IMR-90 (cell line): ENCODE measurements around the gene RNF17. TPM values are rescaled to one million over a fixed set of nuclear protein-coding genes. Genes with fewer than 3 reads are reported as not detected.

ENCODE experiments used
- ATAC-seq: fragments of 200-7000 bp; cut with Tn5 transposase; 2 replicates; pipeline ENCODE4 v1.9.1; 2020; ENCODE audit warnings: low read depth, mild to moderate bottlenecking, moderate library complexity
- BruUV-seq: library from RNA; stranded (reverse); fragments of 400-500 nt; replicated peaks from 2 replicates; lab custom pipeline; 2021; lab: Mats Ljungman, UMichigan
- CTCF ChIA-PET: fragments of 300-600 bp; formaldehyde crosslinking; extraction: SDS; loops from one replicate; lab custom pipeline; 2021; ENCODE audit warnings: antibody characterized with exemption; lab: Yijun Ruan, JAX
- POLR2A ChIA-PET: fragments of 300-600 bp; sonication (Branson Sonifier 250); formaldehyde crosslinking; loops from one replicate; lab custom pipeline; 2022; ENCODE audit warnings: antibody characterized with exemption; ENCODE audit not compliant: unreplicated experiment; lab: Charles Lee
- DNase-seq: peaks from one replicate; pipeline ENCODE4 v3.0.0; 2013
- H2AFZ ChIP-seq: replicated peaks from 2 replicates; pipeline ENCODE3; 2013; ENCODE audit warnings: low read length, mild to moderate bottlenecking; ENCODE audit not compliant: poor library complexity
- H2AK5ac ChIP-seq: 2 replicates; pipeline ENCODE4 v1.6.1; 2013; ENCODE audit warnings: low read depth, low read length, inconsistent platforms
- H2AK9ac ChIP-seq: replicated peaks from 2 replicates; pipeline ENCODE3; 2013; ENCODE audit warnings: mild to moderate bottlenecking, low read depth, low read length, moderate library complexity; ENCODE audit not compliant: poor library complexity
- H2BK120ac ChIP-seq: 2 replicates; pipeline ENCODE4 v1.6.1; 2013; ENCODE audit warnings: low read depth, low read length, inconsistent platforms
- H2BK15ac ChIP-seq: 3 replicates; pipeline ENCODE4 v1.6.1; 2013; ENCODE audit warnings: low read depth, low read length, inconsistent platforms
- H2BK20ac ChIP-seq: 2 replicates; pipeline ENCODE4 v1.6.1; 2013; ENCODE audit warnings: low read depth, mild to moderate bottlenecking, inconsistent platforms, low read length, moderate library complexity
- H2BK5ac ChIP-seq: 2 replicates; pipeline ENCODE4 v1.6.1; 2013; ENCODE audit warnings: mild to moderate bottlenecking, low read depth, low read length, inconsistent platforms; ENCODE audit not compliant: poor library complexity, severe bottlenecking
- H3K14ac ChIP-seq: replicated peaks from 2 replicates; pipeline ENCODE4 v1.6.1; 2013; ENCODE audit warnings: low read depth, low read length, inconsistent platforms
- H3K18ac ChIP-seq: 2 replicates; pipeline ENCODE4 v1.6.1; 2013; ENCODE audit warnings: low read depth, low read length, control low read depth
- H3K23ac ChIP-seq: 2 replicates; pipeline ENCODE4 v1.6.1; 2013; ENCODE audit warnings: low read depth, low read length, inconsistent platforms
- H3K27ac ChIP-seq: 2 replicates; pipeline ENCODE4 v1.5.1; 2013; ENCODE audit warnings: mild to moderate bottlenecking, control low read depth, low read length; ENCODE audit not compliant: insufficient read depth
- H3K27me3 ChIP-seq: 2 replicates; pipeline ENCODE4 v1.6.1; 2013; ENCODE audit warnings: low read length; ENCODE audit not compliant: control insufficient read depth, insufficient read depth
- H3K36me3 ChIP-seq: 2 replicates; pipeline ENCODE4 v1.6.1; 2013; ENCODE audit warnings: low read length, mixed read lengths; ENCODE audit not compliant: control insufficient read depth, insufficient read depth
- H3K4ac ChIP-seq: 2 replicates; pipeline ENCODE4 v1.6.1; 2013; ENCODE audit warnings: low read depth, low read length, inconsistent platforms
- H3K4me1 ChIP-seq: 2 replicates; pipeline ENCODE4 v1.6.1; 2013; ENCODE audit warnings: low read length, mixed read lengths; ENCODE audit not compliant: control insufficient read depth, insufficient read depth
- H3K4me2 ChIP-seq: 2 replicates; pipeline ENCODE4 v1.6.1; 2013; ENCODE audit warnings: low read depth, mild to moderate bottlenecking, control low read depth, low read length, moderate library complexity
- H3K4me3 ChIP-seq: 2 replicates; pipeline ENCODE4 v1.5.1; 2013; ENCODE audit warnings: low read depth, mild to moderate bottlenecking, control low read depth, low read length, moderate library complexity; ENCODE audit not compliant: insufficient read depth
- H3K56ac ChIP-seq: 2 replicates; pipeline ENCODE4 v1.6.1; 2013; ENCODE audit warnings: low read length, inconsistent platforms; ENCODE audit not compliant: insufficient read depth; ENCODE audit errors: extremely low read depth
- H3K79me1 ChIP-seq, 2 experiments: 2 replicates each; pipeline ENCODE4 v1.6.1; 2013; ENCODE audit warnings: low read length in 2 of 2, inconsistent platforms in 1 of 2, low read depth in 1 of 2
- H3K9ac ChIP-seq: 2 replicates; pipeline ENCODE4 v1.6.1; 2013; ENCODE audit warnings: low read depth, low read length, control low read depth
- H3K9me1 ChIP-seq: 2 replicates; pipeline ENCODE4 v1.6.1; 2013; ENCODE audit warnings: low read length, inconsistent platforms; ENCODE audit not compliant: insufficient read depth
- H3K9me3 ChIP-seq: 2 replicates; pipeline ENCODE4 v1.6.1; 2013; ENCODE audit warnings: low read length; ENCODE audit not compliant: control insufficient read depth, insufficient read depth
- H4K20me1 ChIP-seq: 2 replicates; pipeline ENCODE4 v1.6.1; 2013; ENCODE audit warnings: low read length, inconsistent platforms; ENCODE audit not compliant: insufficient read depth
- H4K5ac ChIP-seq: 2 replicates; pipeline ENCODE4 v1.6.1; 2013; ENCODE audit warnings: mild to moderate bottlenecking, low read depth, low read length, control low read depth
- H4K8ac ChIP-seq, 2 experiments: 2 replicates each; pipeline ENCODE4 v1.6.1; 2013; ENCODE audit warnings: low read depth in 2 of 2, low read length in 2 of 2, control low read depth in 1 of 2, inconsistent platforms in 1 of 2
- H4K91ac ChIP-seq: 2 replicates; pipeline ENCODE4 v1.6.1; 2013; ENCODE audit warnings: low read depth, low read length, inconsistent platforms; ENCODE audit not compliant: insufficient read depth
- CTCF ChIP-seq: conservative IDR thresholded peaks from 2 replicates; pipeline ENCODE4 v1.5.1; 2012; ENCODE audit warnings: mild to moderate bottlenecking, low read depth, low read length, improper control_type of control experiment
- RCOR1 ChIP-seq: IDR thresholded peaks from 2 replicates; pipeline ENCODE4 v1.6.1; 2012; ENCODE audit warnings: mild to moderate bottlenecking, low read length, improper control_type of control experiment; ENCODE audit not compliant: insufficient replicate concordance
- SMC3 ChIP-seq: fragments of 150-350 bp; IDR thresholded peaks from 2 replicates; pipeline ENCODE4 v1.6.1; 2016; ENCODE audit warnings: low read depth, mild to moderate bottlenecking, antibody characterized with exemption, low read length, moderate library complexity
- WGBS, 2 experiments: methylation state at CpG; one replicate each; pipeline versions ENCODE4 v1.1.5 to v1.1.7; 2013; ENCODE audit warnings: missing lambda C conversion rate in 2 of 2; ENCODE audit not compliant: insufficient read length in 1 of 2; ENCODE audit errors: extremely low coverage in 2 of 2; 5-methylcytosine and 5-hydroxymethylcytosine counted together
- dilution Hi-C: fragments of 300-500 bp; cut with HindIII; formaldehyde crosslinking; loops from one replicate; pipeline ENCODE4 v1.14.3; 2018; ENCODE audit warnings: low sequenced_read_pairs; ENCODE audit not compliant: unreplicated experiment
- in situ Hi-C: fragments of 300-500 bp; cut with MboI; formaldehyde crosslinking; loops from 3 replicates; pipeline ENCODE4 v1.14.3; 2019; ENCODE audit warnings: low sequenced_read_pairs, inconsistent platforms, mixed read lengths
- intact Hi-C: fragments of 100-400 bp; cut with micrococcal nuclease; formaldehyde crosslinking; loops from 2 replicates; pipeline ENCODE4 v1.10.0; 2022
- polyA plus RNA-seq, 3 experiments: library from polyadenylated mRNA; depleted of rRNA; stranded (reverse); fragments of >200 nt; gene quantifications; 2 replicates each; pipeline ENCODE4 v1.2.3, GENCODE V29; 2012; ENCODE audit warnings: low replicate concordance in 1 of 3
- total RNA-seq: library from RNA; depleted of rRNA; stranded (reverse); fragments of >200 nt; gene quantifications from 2 replicates; pipeline ENCODE4 v1.2.3, GENCODE V29; 2012

The RNF17 gene
- total and polyA plus RNA-seq, 2 of the 4 experiments (the other 2 are of a cell fraction): 0.03 to 0.18 TPM

GRCh38 chr13:24900507-24900906 lies 136.5 kb downstream of the RNF17 start:
- ATAC-seq (no peak), DNase-seq (no peak)
- peaks cover 10% of the 10 kb centered on the region for H3K36me3 ChIP-seq
- no peak overlapping the region for H2BK15ac ChIP-seq
- H3K4ac ChIP-seq: no peak overlapping the region
- no peak overlapping the region for H3K23ac ChIP-seq
- H3K4me2 ChIP-seq: no peak overlapping the region
- H4K91ac ChIP-seq: no peak overlapping the region
- ChIA-PET CTCF (no interaction called here), POLR2A (no interaction called here)
- no peak overlapping the region for H2AK5ac ChIP-seq
- H4K5ac ChIP-seq: no peak overlapping the region
- no peak overlapping the region for H3K4me3 ChIP-seq
- H3K18ac ChIP-seq: no peak overlapping the region
- no peaks in the 10 kb centered on the region for H3K9me3 ChIP-seq
- H2AK9ac ChIP-seq: no peak overlapping the region
- H4K20me1 ChIP-seq: no peaks in the 10 kb centered on the region; the same call in 1 of the 2 replicates
- H3K79me1 ChIP-seq: peaks cover 2 to 11% of the 10 kb centered on the region in 2 experiments; a peak in 3 of 4 replicates
- H3K56ac ChIP-seq: no peak overlapping the region
- WGBS, 2 experiments: 96% methylated on average over 4 of the region's 9 CpGs; no CpG with 5 or more reads in 1 of the 2 experiments
- in situ Hi-C loops (no loop called here), dilution Hi-C loops (no loop called here), intact Hi-C loops (no loop called here)
- no peak overlapping the region for H2BK5ac ChIP-seq
- no peaks in the 10 kb centered on the region; the same call in 1 of the 2 replicates for H3K4me1 ChIP-seq
- no peak overlapping the region for H2BK120ac ChIP-seq
- no peak overlapping the region for H4K8ac ChIP-seq
- H2AFZ ChIP-seq: no peak overlapping the region
- H3K9me1 ChIP-seq: peaks cover 3% of the 10 kb centered on the region; the same call in 1 of the 2 replicates
- no peak overlapping the region for H3K14ac ChIP-seq
- no peak for TF ChIP-seq RCOR1
- no peak for TF ChIP-seq SMC3
- no peak for TF ChIP-seq CTCF
- no TSS peak for BruUV-seq
- H3K27ac ChIP-seq: no peak overlapping the region
- H2BK20ac ChIP-seq: no peak overlapping the region
- no peak overlapping the region for H3K9ac ChIP-seq
- H3K27me3 ChIP-seq: no peaks in the 10 kb centered on the region
